WTC11 (cell line): ENCODE data around the gene POFUT2.

ENCODE experiments used
- FOXJ3 ChIP-seq: sonication (generic); formaldehyde crosslinking; IDR thresholded peaks from 2 replicates; pipeline ENCODE4 v1.9.0; 2021; ENCODE audit warnings: missing genetic modification reagents, mild to moderate bottlenecking, borderline replicate concordance
- IRF2 ChIP-seq: sonication (generic); formaldehyde crosslinking; IDR thresholded peaks from 2 replicates; pipeline ENCODE4 v1.8.0; 2022; ENCODE audit warnings: low read depth, missing genetic modification reagents, borderline replicate concordance
- JUN ChIP-seq: sonication (generic); formaldehyde crosslinking; IDR thresholded peaks from 2 replicates; pipeline ENCODE4 v1.8.0; 2023; ENCODE audit warnings: mild to moderate bottlenecking, missing genetic modification reagents
- NFATC4 ChIP-seq: fragments of 250-450 bp; sonication (Bioruptor Pico); IDR thresholded peaks from 2 replicates; pipeline ENCODE4 v1.9.0; 2021; ENCODE audit warnings: mild to moderate bottlenecking
- NR3C1 ChIP-seq: sonication (generic); formaldehyde crosslinking; conservative IDR thresholded peaks from 2 replicates; pipeline ENCODE4 v1.8.1; 2023; ENCODE audit warnings: low read depth, mild to moderate bottlenecking, missing genetic modification reagents
- SMAD3 ChIP-seq: sonication (generic); formaldehyde crosslinking; IDR thresholded peaks from 2 replicates; pipeline ENCODE4 v1.8.0; 2022; ENCODE audit warnings: missing genetic modification reagents, mild to moderate bottlenecking, borderline replicate concordance
- SP1 ChIP-seq: sonication (generic); formaldehyde crosslinking; conservative IDR thresholded peaks from 2 replicates; pipeline ENCODE4 v1.8.1; 2022; ENCODE audit warnings: missing genetic modification reagents
- TEAD4 ChIP-seq: sonication (generic); formaldehyde crosslinking; IDR thresholded peaks from 2 replicates; pipeline ENCODE4 v1.8.0; 2022; ENCODE audit warnings: mild to moderate bottlenecking, missing genetic modification reagents
- TF ChIP-seq, protein P1 (sequence below): sonication (generic); formaldehyde crosslinking; IDR thresholded peaks from 2 replicates; pipeline ENCODE4 v1.8.0; 2023; ENCODE audit warnings: missing genetic modification reagents
- TF ChIP-seq, protein P2 (sequence below): sonication (generic); formaldehyde crosslinking; IDR thresholded peaks from 2 replicates; pipeline ENCODE4 v1.8.1; 2023; ENCODE audit warnings: mild to moderate bottlenecking, missing genetic modification reagents, moderate library complexity
- TF ChIP-seq, protein P3 (sequence below): fragments of 200-600 bp; IDR thresholded peaks from 2 replicates; pipeline ENCODE4 v1.8.0; 2022; ENCODE audit warnings: antibody characterized with exemption
- TF ChIP-seq, protein P4 (sequence below): sonication (generic); formaldehyde crosslinking; IDR thresholded peaks from 2 replicates; pipeline ENCODE4 v1.8.0; 2022; ENCODE audit warnings: mild to moderate bottlenecking, missing genetic modification reagents
- TF ChIP-seq, protein P5 (sequence below): sonication (generic); formaldehyde crosslinking; conservative IDR thresholded peaks from 2 replicates; pipeline ENCODE4 v1.8.1; 2022; ENCODE audit warnings: mild to moderate bottlenecking, missing genetic modification reagents
- TF ChIP-seq, protein P6 (sequence below): sonication (generic); formaldehyde crosslinking; IDR thresholded peaks from 2 replicates; pipeline ENCODE4 v1.8.1; 2023; ENCODE audit warnings: mild to moderate bottlenecking, missing genetic modification reagents, borderline replicate concordance

DNA sequence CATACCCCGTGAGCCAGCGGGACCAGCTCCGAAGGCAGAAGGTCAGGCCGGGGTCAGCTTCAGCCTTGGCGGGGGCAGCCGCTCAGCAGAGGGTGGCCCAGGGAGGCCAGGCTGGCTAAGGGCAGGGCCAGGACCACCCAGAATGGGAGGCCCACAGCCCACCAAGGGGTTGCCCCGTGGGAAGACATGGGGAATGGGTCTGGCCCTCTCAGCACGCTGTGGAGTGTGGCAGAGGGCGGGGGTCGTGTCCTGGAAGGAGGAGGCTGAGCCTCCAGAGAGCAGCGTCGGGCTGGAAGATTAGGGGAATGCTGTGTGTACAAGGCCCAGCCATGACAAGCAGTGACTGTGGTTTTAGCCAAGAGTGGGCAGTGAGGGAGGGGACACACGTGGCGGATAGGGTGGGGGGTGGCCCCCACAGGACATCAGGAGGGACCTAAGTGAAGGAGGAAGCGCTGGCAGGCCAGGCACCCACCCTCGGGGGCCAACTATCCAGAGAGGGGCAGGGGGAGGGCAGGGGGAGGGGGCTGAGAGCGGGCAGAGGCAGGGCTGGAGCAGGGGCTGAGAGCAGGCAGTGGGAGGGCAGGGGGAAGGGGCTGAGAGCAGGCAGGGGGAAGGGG, 43.9 kb upstream of the POFUT2 start:
- TF ChIP-seq, protein P1, sequence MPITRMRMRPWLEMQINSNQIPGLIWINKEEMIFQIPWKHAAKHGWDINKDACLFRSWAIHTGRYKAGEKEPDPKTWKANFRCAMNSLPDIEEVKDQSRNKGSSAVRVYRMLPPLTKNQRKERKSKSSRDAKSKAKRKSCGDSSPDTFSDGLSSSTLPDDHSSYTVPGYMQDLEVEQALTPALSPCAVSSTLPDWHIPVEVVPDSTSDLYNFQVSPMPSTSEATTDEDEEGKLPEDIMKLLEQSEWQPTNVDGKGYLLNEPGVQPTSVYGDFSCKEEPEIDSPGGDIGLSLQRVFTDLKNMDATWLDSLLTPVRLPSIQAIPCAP (CRISPR knock-in tag), result no peak
- TF ChIP-seq, protein P2, sequence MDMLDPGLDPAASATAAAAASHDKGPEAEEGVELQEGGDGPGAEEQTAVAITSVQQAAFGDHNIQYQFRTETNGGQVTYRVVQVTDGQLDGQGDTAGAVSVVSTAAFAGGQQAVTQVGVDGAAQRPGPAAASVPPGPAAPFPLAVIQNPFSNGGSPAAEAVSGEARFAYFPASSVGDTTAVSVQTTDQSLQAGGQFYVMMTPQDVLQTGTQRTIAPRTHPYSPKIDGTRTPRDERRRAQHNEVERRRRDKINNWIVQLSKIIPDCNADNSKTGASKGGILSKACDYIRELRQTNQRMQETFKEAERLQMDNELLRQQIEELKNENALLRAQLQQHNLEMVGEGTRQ (CRISPR knock-in tag), result no peak
- TF ChIP-seq, protein P3, sequence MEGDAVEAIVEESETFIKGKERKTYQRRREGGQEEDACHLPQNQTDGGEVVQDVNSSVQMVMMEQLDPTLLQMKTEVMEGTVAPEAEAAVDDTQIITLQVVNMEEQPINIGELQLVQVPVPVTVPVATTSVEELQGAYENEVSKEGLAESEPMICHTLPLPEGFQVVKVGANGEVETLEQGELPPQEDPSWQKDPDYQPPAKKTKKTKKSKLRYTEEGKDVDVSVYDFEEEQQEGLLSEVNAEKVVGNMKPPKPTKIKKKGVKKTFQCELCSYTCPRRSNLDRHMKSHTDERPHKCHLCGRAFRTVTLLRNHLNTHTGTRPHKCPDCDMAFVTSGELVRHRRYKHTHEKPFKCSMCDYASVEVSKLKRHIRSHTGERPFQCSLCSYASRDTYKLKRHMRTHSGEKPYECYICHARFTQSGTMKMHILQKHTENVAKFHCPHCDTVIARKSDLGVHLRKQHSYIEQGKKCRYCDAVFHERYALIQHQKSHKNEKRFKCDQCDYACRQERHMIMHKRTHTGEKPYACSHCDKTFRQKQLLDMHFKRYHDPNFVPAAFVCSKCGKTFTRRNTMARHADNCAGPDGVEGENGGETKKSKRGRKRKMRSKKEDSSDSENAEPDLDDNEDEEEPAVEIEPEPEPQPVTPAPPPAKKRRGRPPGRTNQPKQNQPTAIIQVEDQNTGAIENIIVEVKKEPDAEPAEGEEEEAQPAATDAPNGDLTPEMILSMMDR, result no peak
- TF ChIP-seq JUN (CRISPR knock-in tag), result no peak
- no peak for TF ChIP-seq FOXJ3 (CRISPR knock-in tag)
- TF ChIP-seq, protein P4, sequence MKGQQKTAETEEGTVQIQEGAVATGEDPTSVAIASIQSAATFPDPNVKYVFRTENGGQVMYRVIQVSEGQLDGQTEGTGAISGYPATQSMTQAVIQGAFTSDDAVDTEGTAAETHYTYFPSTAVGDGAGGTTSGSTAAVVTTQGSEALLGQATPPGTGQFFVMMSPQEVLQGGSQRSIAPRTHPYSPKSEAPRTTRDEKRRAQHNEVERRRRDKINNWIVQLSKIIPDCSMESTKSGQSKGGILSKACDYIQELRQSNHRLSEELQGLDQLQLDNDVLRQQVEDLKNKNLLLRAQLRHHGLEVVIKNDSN (CRISPR knock-in tag), result no peak
- no peak for TF ChIP-seq SP1
- no peak for TF ChIP-seq NFATC4 (CRISPR knock-in tag)
- TF ChIP-seq SMAD3 (CRISPR knock-in tag), result no peak
- TF ChIP-seq IRF2 (CRISPR knock-in tag), result no peak
- TF ChIP-seq, protein P5, sequence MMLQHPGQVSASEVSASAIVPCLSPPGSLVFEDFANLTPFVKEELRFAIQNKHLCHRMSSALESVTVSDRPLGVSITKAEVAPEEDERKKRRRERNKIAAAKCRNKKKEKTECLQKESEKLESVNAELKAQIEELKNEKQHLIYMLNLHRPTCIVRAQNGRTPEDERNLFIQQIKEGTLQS (CRISPR knock-in tag), result no peak
- TF ChIP-seq, protein P6, sequence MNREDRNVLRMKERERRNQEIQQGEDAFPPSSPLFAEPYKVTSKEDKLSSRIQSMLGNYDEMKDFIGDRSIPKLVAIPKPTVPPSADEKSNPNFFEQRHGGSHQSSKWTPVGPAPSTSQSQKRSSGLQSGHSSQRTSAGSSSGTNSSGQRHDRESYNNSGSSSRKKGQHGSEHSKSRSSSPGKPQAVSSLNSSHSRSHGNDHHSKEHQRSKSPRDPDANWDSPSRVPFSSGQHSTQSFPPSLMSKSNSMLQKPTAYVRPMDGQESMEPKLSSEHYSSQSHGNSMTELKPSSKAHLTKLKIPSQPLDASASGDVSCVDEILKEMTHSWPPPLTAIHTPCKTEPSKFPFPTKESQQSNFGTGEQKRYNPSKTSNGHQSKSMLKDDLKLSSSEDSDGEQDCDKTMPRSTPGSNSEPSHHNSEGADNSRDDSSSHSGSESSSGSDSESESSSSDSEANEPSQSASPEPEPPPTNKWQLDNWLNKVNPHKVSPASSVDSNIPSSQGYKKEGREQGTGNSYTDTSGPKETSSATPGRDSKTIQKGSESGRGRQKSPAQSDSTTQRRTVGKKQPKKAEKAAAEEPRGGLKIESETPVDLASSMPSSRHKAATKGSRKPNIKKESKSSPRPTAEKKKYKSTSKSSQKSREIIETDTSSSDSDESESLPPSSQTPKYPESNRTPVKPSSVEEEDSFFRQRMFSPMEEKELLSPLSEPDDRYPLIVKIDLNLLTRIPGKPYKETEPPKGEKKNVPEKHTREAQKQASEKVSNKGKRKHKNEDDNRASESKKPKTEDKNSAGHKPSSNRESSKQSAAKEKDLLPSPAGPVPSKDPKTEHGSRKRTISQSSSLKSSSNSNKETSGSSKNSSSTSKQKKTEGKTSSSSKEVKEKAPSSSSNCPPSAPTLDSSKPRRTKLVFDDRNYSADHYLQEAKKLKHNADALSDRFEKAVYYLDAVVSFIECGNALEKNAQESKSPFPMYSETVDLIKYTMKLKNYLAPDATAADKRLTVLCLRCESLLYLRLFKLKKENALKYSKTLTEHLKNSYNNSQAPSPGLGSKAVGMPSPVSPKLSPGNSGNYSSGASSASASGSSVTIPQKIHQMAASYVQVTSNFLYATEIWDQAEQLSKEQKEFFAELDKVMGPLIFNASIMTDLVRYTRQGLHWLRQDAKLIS (CRISPR knock-in tag), result no peak
- no peak for TF ChIP-seq TEAD4 (CRISPR knock-in tag)
- TF ChIP-seq NR3C1, result no peak
